ENCODE data around the gene HYDIN. TPM values are rescaled to one million over a fixed set of nuclear protein-coding genes. Genes with fewer than 3 reads are reported as not detected.

HYDIN gene
- total and polyA plus RNA-seq, 12 donors: 0.26 to 5.1 (median 1.6) TPM

DNA sequence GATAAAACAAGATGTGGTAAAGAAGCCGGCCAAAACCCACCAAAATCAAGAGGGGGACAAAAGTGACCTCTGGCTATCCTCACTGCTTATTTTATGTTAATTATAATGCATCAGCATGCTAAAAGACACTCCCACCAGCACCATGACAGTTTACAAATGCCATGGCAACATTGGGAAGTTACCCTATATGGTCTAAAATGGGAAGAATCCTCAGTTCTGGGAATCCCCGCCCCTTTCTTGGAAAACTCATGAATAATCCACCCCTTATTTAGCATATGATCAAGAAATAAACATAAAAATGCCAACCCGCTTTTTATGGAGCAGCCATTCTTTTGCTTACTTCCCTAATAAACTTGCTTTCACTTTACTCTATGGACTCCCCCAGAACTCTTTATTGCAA, 33.1 kb upstream of the HYDIN start:
- Histone ChIP-seq H3K36me3 (replicated peaks in 1 of 2) (no peaks in the 10 kb centered on the region), H3K4me1 (replicated peaks in 1 of 2) (no peaks in the 10 kb centered on the region), H3K4me3 (no peak overlapping the region), H3K27ac (no peak overlapping the region), H3K9me3 (replicated peaks in 1 of 3) (no peaks in the 10 kb centered on the region), H3K27me3 (peaks cover 9% of the 10 kb centered on the region)
- intact Hi-C loops (cut with DNase I): no loop called here
- no peak for DNase-seq
- TF ChIP-seq, protein P1, sequence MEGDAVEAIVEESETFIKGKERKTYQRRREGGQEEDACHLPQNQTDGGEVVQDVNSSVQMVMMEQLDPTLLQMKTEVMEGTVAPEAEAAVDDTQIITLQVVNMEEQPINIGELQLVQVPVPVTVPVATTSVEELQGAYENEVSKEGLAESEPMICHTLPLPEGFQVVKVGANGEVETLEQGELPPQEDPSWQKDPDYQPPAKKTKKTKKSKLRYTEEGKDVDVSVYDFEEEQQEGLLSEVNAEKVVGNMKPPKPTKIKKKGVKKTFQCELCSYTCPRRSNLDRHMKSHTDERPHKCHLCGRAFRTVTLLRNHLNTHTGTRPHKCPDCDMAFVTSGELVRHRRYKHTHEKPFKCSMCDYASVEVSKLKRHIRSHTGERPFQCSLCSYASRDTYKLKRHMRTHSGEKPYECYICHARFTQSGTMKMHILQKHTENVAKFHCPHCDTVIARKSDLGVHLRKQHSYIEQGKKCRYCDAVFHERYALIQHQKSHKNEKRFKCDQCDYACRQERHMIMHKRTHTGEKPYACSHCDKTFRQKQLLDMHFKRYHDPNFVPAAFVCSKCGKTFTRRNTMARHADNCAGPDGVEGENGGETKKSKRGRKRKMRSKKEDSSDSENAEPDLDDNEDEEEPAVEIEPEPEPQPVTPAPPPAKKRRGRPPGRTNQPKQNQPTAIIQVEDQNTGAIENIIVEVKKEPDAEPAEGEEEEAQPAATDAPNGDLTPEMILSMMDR (IDR thresholded peaks at IDR 0.05): no peak
- no peak for TF ChIP-seq POLR2A (IDR thresholded peaks at IDR 0.05)
- WGBS, 4 donors: 68 to 82% (median 81%) methylated on average over 3 of the region's 3 CpGs

DNA sequence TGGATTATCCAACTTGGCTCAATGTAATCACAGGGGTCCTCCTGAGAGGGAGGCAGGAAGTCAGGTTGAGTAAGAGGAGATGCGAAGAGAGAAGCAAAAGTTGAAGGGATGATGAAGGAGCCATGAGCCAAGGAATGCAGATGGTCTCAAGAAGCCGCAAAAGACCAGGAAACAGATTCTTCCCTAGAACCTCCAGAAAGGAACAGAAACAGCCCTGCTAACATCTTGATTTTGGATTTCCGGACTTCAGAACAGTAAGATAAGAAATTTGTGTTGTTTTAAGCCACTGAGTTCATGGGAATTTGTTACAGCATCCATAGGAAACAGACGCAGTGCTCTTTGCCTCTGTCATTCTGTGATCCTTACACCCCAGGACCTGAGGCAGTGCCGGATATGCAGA, 31.9 kb upstream of the HYDIN start:
- H3K4me1 ChIP-seq (replicated peaks in 1 of 2): no peaks in the 10 kb centered on the region
- H3K4me3 ChIP-seq: no peak overlapping the region
- H3K27me3 ChIP-seq: peaks cover 9% of the 10 kb centered on the region
- no peaks in the 10 kb centered on the region for H3K9me3 ChIP-seq (replicated peaks in 1 of 3)
- H3K36me3 ChIP-seq (replicated peaks in 1 of 2): no peaks in the 10 kb centered on the region
- H3K27ac ChIP-seq: no peak overlapping the region
- TF ChIP-seq, protein P1 (IDR thresholded peaks at IDR 0.05): no peak
- TF ChIP-seq POLR2A (IDR thresholded peaks at IDR 0.05): no peak
- 72 to 85% (median 82%) methylated on average over 5 of the region's 5 CpGs for WGBS, 4 donors
- intact Hi-C loops (cut with DNase I): no loop called here
- no peak for DNase-seq

DNA sequence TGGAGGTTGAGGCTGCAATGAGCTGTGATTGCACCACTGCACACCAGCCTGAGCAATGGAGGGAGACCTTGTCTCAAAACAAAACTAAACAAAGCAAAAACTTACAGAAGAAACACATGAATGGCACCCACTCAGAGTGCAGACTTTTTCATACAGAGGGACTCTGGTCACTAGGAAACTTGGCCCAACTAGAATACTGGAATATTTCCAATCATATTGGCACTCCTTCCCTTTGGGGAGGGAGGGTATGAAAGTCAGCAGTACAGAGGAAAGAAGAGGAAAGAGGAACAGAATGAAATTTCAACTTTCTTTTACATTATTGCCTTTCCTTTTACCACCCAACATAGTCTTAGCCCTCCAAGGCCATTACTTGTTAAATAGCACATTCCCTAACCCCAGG, 30.5 kb upstream of the HYDIN start:
- no peak for TF ChIP-seq POLR2A (IDR thresholded peaks at IDR 0.05)
- TF ChIP-seq, protein P1 (IDR thresholded peaks at IDR 0.05): no peak

DNA sequence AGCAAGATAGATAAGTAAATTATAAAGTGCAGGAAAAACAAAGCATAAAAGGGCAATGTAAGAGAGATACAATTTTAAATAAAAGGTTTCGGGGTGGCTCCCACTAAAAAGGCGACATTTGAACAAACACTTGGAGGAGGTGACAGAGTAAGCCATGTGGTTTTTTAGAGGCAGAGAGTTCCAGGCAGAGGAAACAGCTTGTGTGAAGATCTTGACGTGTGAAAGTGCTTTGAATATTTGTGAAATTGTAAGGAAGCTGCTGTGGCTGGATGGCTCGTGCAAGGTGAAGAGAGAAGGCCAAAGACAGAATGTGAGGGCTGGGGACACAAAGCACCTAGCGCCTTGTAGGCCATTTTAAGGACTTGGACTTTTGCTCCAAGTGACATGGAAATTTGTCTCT, 28.6 kb upstream of the HYDIN start:
- DNase-seq: no peak
- Histone ChIP-seq H3K27ac (no peak overlapping the region), H3K36me3 (replicated peaks in 1 of 2) (no peaks in the 10 kb centered on the region), H3K27me3 (peaks cover 9% of the 10 kb centered on the region), H3K9me3 (replicated peaks in 1 of 3) (no peaks in the 10 kb centered on the region), H3K4me1 (replicated peaks in 1 of 2) (no peaks in the 10 kb centered on the region), H3K4me3 (no peak overlapping the region)
- WGBS, 4 donors: 76 to 80% (median 77%) methylated on average over 5 of the region's 5 CpGs
- intact Hi-C loops (cut with DNase I): no loop called here
- no peak for TF ChIP-seq POLR2A (IDR thresholded peaks at IDR 0.05)
- TF ChIP-seq, protein P1 (IDR thresholded peaks at IDR 0.05): no peak

More for the DNA sequence above, 30.5 kb upstream of the HYDIN start:
- peaks cover 9% of the 10 kb centered on the region for H3K27me3 ChIP-seq
- no peaks in the 10 kb centered on the region for H3K9me3 ChIP-seq (replicated peaks in 1 of 3)
- H3K4me1 ChIP-seq (replicated peaks in 1 of 2): no peaks in the 10 kb centered on the region
- no peak overlapping the region for H3K4me3 ChIP-seq
- H3K27ac ChIP-seq: no peak overlapping the region
- intact Hi-C loops (cut with DNase I): no loop called here
- no peak for DNase-seq
- no peaks in the 10 kb centered on the region for H3K36me3 ChIP-seq (replicated peaks in 1 of 2)

Measured in adrenal gland (tissue), 12 donors.